ENCODE measurements around the gene BCL11B. TPM values are rescaled to one million over a fixed set of nuclear protein-coding genes. Genes with fewer than 3 reads are reported as not detected.

Gene BCL11B
- total RNA-seq, 1 experiment from 2014 or later = 0.02 TPM

DNA sequence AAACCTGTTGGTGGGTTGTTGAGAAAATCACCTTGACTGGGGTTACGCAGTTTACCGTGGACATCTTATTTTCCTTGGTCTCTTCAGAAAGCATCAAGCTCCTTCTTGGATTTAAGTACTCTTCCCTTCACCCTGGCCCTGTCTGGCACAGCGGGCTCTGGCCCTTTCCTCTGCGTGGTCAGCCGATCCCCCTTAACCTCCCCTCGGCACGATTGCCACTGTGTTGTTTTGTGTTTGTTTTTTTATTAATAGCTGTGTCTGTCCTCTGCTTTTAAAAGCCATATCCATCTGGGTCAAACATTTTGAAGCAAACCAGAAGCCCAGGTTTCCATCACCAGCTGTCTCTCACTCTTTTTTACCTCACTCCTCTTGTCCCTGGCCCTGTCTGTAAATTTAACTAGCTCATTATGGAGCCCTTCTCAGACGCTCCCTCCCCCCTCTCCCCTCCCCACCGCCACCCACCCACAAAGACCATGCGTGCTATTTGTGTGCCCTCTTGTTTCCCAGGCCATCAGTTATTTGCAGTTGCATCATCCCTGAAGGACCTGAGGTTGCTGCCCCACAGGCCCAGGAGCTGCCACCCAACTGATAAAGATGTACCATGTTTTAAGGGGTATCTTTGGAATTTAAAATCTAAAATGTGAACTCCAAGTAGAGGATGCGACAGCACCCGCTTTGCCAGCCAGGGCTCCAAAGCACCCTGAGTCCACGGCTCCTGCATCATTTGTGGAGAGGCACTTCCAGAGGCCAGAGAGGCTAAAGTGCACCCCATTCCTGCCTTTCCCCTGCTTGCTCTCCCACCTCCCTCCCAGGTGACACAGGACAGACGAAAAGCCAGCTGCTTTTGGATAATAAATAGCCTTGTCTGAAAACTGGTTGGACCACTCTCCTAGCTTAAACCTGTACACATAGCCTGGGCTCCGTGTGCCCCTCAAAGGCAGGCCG is 3.9 kb downstream of the BCL11B start:
- no peak for DNase-seq (ENCODE audit: low spot score)

DNA sequence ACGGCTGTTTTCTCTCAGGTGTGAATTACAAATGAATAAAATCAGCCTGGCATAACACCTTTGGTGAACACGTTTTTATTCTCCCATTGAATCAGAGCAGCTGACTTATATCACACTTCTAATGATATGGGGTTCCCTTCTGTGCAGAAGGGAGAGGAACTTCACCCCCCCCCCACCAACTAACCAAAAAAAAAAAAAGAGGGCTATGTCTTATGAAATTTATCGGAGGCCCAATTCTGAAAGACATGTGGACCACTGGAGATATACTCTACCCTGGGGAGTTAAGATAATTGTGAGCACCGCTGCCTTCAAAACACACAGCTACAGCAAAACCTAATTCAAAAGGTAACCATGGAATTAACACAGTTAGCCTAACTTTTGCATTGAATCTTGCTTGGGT is 4.6 kb downstream of the BCL11B start:
- DNase-seq (ENCODE audit: low spot score) = no peak

DNA sequence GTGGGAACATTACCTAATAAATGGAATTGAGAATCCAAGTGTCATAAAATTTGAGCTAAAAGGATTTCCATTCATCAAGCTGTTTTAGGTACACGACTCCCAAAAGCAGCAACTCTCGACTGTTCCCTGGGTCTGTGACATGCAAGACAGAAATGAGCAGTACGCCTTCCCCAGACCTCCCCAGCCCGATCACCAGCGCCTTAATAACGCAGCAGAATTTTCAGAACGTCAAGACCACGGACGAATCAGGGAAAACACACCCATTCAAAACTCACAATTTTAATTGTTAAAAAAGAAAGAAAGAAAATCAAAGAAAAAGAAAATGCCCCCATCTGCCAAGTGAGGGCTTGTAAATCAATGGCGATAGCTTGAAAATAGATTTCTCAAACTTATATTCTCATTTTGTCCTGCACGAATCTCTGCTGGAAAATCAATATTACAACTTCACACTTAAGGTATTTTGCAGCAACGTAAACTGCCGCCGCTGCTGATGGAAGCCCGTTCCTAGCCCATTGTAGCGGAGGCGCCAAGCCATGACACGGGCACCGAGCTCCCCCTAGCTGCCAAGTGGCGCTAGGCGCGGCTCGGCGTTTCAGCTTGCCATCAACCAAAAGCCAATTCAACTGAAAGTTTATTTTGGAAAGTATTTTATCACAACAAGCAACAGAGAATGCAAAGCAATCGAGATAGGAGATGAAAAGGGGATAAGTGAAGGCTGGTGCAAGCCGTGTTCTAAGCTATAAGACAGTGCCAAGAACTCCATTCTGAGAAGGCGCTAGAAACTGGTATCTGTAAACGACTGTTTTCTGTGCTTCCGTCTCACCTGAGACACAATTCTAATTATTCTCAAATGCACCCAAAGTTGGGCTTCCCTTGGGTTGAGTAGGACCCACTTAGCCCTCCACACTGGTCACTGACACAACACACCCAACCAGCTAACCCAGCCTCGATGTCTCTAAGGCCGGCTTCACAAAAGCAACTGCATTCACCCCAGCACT is 5.5 kb downstream of the BCL11B start:
- peak; percentile 25 for DNase-seq (ENCODE audit: low spot score)

DNA sequence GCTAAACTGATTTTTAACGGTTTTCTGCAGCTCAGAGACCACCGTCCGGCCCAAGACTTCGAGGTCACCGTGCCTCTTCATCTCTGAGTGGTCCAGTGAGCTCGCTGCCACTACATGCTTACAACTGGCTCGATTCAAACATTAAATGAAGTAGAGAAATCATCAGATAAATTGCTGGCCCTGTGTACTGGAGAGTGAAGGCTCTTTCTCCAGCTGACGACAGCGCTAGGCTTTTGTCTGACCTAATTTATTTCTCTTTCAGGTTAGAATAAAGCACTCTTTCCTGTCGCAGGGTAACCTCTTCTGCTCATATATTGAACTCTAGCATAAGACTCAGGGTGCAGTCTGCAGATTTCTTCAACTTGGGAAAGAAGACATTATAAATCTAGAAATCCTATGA is 6.4 kb downstream of the BCL11B start:
- DNase-seq (ENCODE audit: low spot score) = no peak

DNA sequence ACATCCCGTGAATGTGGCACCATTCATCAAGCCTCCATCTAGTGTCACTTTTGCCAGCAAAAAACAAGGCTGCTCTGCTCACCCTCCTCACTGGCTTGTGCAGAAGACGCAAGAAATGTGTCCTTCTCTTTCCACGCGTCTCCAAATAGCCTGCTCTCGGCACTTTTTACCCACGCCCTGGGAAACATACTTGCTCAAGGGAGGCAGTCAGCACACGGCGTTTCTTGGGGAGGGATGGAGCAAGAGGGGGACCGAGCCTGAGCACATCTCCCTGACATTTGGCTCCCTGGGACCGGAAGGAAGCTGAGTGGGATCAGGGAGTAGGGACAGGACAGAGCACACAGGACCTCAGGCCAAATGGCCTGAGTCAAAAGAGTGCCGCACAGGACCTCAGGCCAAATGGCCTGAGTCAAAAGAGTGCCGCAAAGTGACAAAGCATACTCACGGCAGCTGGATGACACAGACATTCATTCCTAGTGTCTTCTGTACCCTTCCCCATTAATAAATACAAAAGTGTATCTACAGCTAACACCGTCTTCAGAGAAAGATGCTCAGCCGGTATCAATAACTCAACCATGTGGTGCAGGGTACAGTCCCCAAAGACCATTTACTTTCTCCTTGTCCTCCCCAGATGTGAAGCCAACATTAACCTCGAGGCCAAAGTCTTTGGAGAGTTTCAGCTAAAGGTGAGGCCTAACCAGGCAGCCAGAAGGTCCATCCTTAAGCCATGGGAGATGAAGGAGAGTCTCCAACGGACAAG is 7.1 kb downstream of the BCL11B start:
- no peak for DNase-seq (ENCODE audit: low spot score)

DNA sequence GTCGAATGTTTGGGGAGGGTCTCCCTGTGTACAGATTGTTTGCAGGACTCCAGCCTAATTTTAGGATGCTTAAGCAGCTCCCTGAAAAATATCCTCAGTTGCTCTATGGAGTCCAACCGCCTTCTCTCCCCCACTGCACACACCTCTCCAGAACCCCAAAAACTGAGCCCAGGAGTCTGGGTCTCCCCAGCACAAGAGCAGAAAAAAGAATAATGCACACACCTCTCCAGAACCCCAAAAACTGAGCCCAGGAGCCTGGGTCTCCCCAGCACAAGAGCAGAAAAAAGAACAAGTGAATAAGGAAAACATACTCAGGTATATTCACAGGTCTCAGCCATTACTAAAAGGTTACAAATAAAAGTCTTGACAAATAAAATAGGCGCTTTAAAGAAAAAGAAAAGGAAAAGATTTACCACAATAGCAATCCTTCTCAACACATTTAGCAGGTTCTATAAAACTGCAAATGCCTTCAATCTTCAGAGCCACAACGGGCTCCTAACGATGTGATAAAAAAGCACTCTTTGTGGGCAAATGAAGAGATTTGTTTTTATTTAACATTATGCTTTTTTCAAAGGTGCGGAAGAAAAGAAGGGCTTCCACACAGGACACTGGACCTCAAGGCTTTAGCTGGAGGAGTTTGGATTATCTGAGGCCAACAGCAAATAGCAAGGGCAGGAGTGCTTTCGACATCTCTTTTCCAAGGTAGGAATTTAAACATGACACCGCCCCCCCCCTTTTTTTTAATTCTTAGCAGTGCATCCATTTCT is 8.2 kb downstream of the BCL11B start:
- DNase-seq (ENCODE audit: low spot score) = no peak

DNA sequence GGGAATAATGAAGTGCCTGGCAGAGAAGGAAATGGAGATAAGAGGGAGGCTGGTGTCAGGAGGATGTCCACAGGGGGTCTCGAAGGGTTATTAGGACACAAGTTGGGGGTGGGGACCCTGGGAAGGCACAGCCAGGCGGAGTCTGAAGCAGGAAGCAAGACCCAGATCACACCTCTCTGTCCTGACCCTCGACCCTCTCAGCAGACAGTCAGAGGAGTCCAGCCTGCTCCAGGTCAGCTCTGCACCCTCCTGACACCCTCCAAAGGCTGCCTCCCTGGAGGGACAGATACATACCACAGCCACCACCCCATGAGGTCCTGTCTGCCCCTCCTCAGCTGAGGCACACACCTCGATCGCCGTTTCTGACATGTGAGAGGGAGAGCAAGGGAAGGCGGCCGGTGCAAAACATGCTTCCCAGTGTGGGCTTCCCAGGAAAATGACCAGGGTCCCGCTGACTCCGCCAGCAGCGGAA is 9.0 kb downstream of the BCL11B start:
- DNase-seq (ENCODE audit: low spot score) = no peak

DNA sequence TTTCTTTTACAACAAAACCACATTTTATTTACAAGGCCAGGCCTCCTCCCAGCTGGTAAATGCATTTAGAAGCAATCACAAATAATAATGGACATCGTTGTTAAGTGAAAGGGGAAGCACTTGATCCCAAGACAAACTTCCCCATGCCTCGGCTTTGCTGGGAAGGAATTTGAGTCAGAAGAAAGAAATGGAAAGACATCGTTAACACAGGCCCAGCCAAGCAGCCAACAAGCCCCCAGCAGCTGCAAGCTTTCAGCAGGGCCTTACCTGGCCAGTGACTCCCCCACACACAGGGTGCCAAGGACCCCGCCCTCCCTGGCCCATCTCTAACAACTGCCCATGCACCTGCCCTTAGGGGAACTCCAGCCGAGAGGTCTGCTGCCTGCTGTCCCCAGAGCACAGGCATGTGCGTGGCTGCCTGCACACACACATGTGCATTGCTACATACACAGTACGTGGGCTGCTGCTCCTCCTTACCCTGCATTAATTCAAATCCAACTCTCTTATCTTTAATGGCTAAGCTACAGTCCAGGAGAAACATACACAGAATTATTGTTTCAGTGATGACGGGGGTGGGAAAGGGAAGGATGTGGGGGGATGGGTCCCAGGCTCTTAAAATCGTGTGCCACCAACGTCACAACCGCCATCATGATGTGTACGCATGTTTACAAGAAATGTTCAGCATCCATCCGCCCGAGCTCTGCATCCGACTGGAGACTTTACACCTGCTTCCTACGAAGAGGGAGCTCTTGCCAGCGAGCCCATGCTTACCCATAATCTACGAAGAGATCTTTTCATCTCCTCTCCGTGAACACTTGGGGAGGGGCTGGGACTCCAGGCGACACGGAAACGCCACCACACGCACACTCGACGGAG is 9.8 kb downstream of the BCL11B start:
- DNase-seq (ENCODE audit: low spot score) = no peak

DNA sequence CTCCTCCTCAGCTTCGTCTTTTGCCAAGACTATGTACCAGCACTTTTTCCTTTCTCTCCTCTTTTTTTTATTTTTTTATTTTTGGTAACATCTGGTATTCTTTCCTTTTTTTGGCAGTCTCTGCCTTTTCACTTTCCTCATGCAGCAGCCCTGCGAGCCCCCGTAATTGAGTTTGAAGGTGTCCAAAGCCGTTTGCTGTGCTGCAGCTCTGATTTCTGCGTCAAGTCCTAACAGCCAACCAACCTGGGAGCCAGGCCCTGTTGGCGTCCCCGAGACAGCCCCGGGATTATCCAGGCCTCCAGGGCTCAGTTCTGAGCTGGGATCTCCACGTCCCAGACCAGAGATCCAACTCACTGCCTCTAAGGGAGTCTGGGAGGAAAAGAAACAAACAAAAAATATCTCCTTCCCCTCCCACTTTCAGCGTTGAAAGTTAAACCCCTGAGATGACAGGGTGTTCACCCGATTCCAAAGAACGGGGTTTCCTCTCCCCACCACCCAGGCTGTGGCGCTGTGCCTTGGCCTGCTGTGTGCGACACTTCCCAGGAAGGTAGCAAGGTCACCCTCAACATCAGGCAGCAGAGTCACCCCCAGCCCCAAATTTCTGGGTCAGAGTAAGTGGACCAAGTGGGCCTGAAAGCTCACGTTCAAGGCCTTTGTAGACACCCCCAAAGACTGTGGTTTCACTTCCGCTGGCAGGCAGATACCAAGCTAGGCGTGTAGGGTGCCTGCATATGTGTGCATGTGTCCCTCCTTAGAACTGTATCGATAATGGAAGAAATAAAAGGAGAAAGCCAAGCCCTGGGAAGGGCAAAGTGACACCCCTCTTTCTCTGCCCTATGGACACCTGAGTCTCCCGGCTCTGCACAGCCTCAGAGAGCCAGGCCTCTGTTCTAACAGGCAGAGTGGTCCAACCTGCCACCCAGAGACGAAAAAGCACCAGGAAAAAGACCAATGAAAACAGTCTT is 11.1 kb downstream of the BCL11B start:
- DNase-seq (ENCODE audit: low spot score) = no peak

DNA sequence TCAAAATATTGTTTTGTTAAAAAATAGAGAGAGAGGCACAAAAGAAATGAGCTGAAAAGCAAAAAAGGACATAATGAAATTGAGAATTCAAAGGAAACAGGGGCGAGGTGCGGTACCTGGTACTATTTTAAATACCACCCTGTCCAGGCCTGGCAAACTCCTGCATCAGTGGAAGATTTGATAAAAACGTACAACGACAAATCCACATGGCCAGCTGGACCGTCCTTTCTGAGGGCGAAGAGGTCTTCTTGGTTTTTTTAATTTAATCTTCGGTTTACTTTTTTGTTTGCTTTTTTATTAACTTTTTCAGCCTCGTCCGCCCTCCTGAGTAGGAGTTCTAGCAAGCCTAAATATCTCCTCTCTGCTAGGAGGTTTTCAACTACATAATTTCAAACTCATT is 11.9 kb downstream of the BCL11B start:
- DNase-seq (ENCODE audit: low spot score) = no peak

DNA sequence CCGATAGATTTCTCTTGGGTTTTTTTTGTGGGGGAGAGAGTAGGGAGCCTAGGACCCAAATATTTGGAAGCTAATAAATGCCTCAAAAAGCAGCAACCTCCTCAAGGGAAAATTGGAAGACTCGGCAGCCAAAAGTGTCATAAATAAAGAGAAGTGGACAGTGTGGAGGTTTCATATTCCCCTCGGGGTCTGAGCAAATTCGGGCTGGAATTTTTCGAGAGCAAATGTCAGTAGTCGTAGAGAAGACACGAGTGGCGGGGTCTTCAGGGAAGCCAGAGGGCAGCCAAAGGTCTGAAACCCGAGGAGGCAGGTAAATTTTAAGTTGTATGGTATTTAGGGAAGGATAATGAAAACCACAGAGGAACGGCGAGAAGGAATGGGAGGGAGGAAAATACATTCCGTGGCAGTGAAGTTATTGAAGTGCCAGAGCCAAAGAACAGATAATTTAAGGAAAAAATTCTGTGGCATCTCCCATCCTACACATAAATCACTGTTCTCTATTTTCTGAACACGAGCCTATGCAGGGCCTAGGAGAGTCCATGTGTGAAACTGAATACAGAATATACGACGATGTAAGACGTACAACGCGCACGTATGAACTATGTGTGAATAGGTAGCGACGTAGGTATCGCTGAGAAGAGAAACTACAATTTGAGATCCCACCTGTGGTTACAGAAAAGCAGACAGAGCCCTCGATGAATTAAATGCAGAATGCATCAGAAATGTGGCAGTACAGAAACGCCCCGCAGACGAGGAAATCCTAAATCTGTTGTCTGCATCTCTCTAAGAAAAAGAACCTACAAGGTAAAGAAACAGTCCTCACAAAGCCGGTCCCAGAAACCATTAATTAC is 12.9 kb downstream of the BCL11B start:
- no peak for DNase-seq (ENCODE audit: low spot score)

DNA sequence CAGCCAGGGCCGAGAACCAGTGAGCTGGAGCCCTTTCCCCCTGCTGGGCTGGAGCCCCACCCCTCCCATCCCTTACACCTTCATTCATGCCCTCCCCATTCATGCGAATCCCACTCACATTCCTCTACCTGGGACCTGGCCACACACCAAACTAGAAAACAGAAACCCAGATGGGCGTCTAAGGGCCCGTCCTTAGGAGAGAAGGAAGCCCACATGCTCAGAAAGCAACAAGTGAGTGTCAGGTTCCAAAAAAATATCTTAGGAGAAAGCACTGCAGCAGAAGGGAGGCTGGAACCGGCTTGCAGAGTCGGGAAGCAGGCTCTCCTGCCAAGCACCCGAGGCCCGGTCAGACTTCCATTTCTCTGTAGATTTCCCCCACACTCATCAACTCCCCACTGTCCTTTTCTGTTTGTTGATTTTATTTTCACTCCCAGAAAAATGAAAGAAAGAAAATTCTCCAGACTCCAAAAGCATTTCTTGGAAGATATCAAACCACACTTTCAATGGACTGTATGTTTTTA is 13.6 kb downstream of the BCL11B start:
- DNase-seq (ENCODE audit: low spot score) = no peak

DNA sequence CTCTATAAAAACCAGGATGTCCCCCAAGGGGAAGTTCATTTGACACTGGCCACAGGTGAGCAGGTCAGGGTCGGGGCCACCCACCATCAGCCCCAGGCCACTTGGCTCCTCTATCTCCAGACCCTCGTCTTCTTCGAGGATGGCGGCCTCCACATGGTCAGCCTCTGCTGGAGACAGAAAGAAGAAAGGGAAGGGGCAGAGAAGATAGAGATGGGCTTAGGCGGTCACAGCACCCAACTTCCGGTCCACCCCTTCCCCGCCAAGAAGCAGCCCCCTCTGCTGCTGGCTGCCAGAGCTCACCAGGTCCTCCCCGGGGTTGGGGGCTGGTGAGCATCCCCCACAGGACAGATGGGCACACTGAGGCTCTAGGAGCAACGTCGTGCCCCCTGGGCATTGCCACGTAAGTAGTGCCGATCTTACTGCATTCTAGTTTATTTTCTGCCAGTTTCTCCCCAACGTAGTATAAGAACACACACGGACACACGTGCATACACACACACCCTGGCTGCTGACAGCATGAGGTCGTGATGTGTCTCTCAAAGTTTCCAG is 14.2 kb downstream of the BCL11B start:
- DNase-seq (ENCODE audit: low spot score) = no peak

DNA sequence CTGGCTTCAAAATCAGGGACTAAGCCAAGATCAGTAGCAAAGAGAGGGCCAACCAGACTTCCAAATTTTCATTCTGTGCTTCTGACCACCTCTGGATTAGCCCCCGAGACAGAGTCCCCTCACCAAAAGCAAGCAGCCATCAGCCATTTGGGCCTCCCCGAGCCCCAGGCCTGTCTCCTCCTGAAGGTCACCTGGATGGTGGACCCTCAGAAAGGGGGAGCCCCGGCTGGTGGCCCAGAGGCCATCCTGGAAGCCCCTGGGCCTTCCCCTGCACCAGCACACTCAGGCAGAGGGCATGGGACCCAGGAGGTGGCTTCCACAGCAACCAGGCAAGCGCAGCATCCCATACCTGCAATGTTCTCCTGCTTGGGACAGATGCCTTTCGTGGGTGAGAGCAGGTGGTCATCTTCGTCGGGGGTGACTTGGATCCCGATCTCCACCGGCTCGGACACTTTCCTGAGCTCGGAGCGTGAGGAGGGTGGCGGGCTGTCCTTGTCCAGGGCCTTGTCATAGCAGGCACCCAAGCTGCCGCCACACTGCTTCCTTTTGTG is 14.8 kb downstream of the BCL11B start:
- no peak for DNase-seq (ENCODE audit: low spot score)

DNA sequence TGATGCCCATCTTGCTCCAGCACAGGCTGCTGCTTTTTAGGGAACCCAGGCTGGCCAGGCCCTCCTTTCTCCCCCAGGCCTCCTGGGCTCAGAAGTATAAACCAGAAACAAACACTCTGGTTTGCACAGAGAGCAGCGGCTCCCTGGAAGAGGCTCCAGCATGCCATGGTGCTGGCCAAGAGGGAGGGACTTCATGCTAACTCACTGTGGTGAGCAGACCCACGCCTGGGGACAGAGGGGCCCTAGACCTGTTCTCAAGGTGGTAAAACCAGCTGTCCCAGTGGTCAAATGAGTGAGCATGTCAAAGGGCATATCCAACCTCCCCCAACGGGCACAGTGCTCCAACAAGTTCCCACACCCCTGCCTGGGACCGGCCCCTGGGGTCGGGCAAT is 15.5 kb downstream of the BCL11B start:
- no peak for DNase-seq (ENCODE audit: low spot score)

DNA sequence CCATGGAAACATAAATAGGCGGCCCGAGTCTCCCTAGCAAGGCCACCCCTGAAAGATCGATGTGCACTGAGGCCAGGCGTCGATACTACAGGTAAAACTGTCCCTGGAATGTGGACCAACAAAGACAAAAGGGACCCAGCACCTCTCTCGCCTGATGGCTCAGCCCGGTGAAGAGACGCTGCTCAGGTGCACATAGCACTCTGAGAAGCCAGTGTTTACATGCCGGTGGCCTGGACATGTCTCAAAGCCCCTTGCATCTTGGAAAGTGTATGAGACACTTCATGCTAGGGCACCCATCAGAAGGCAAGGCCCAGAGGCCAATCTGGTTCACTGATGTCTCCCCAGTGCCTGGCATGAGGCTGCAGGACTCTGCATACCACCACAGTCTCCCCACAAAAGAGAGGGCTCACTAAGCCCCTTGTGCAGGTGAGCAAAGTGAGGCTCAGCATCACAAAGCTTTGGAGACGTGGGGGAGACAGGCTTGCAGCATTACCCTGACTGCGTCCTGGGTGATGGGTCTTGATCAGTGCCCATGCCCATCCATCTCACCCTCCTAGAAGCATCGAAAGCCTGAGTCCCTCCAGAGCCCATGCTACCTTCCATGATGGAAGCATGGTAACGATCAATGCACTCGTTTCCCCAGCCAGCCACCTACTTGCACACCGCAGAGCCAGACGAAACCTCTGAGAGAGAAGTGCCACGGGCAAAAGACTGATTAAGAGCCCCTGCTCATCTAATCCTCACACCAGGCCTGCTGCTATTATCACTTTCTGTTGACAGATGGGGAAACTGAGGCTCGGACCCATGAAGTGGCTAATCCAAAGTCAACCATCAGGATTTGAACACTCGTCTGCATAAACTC is 16.1 kb downstream of the BCL11B start:
- DNase-seq (ENCODE audit: low spot score) = no peak
